Cerebellar nuclear complex (tissue), 1 donor: Measurements from ENCODE around the gene AANAT.

Experiments used
- DNase-seq, 2 experiments: peaks; one replicate each; lab custom pipeline; 2025; lab: John Stamatoyannopoulos, UW

AANAT gene

GRCh38 chr17:76468634-76469010 is 1.2 kb downstream of the AANAT start:
- DNase-seq, result no peak

GRCh38 chr17:76469076-76469990 is 1.9 kb downstream of the AANAT start:
- DNase-seq, result no peak

GRCh38 chr17:76469991-76470739 is 2.8 kb downstream of the AANAT start:
- DNase-seq, result no peak

- DNase-seq, result no peak
Observed at GRCh38 chr17:76471498-76472257, 4.3 kb downstream of the AANAT start.

GRCh38 chr17:76472258-76472645 is 4.8 kb downstream of the AANAT start:
- DNase-seq, result no peak

GRCh38 chr17:76472726-76473125 is 5.3 kb downstream of the AANAT start:
- DNase-seq, result no peak

GRCh38 chr17:76473541-76473985 is 6.2 kb downstream of the AANAT start:
- no peak for DNase-seq

- DNase-seq, result no peak
Observed at GRCh38 chr17:76474238-76474637, 6.8 kb downstream of the AANAT start.

GRCh38 chr17:76474894-76475293 is 7.5 kb downstream of the AANAT start:
- DNase-seq, result no peak

- no peak for DNase-seq
Observed at GRCh38 chr17:76475302-76475701, 7.9 kb downstream of the AANAT start.

GRCh38 chr17:76476736-76477135 is 9.3 kb downstream of the AANAT start:
- no peak for DNase-seq

- DNase-seq, result no peak
Observed at GRCh38 chr17:76477576-76477975, 10.2 kb downstream of the AANAT start.

- no peak for DNase-seq
Observed at GRCh38 chr17:76478097-76478496, 10.7 kb downstream of the AANAT start.

- DNase-seq, result no peak
Observed at GRCh38 chr17:76478730-76479514, 11.5 kb downstream of the AANAT start.

- DNase-seq, result no peak
Observed at GRCh38 chr17:76479515-76480060, 12.2 kb downstream of the AANAT start.

- DNase-seq, result no peak
Observed at GRCh38 chr17:76480632-76481031, 13.2 kb downstream of the AANAT start.

GRCh38 chr17:76481071-76481655 is 13.8 kb downstream of the AANAT start:
- DNase-seq, result no peak

- DNase-seq, result no peak
Observed at GRCh38 chr17:76484228-76484725, 16.9 kb downstream of the AANAT start.

GRCh38 chr17:76485569-76485968 is 18.2 kb downstream of the AANAT start:
- no peak for DNase-seq

GRCh38 chr17:76487451-76488192 is 20.2 kb downstream of the AANAT start:
- no peak for DNase-seq
